NCI-H226 (cell line): ENCODE results near the gene KCNG2.
A peak's percentile ranks its signal among the peaks of the same experiment; 100 is the strongest.

ENCODE experiments used
- DNase-seq: peaks from one replicate; pipeline ENCODE4 v3.0.0-alpha.2; 2015

The KCNG2 gene

DNA sequence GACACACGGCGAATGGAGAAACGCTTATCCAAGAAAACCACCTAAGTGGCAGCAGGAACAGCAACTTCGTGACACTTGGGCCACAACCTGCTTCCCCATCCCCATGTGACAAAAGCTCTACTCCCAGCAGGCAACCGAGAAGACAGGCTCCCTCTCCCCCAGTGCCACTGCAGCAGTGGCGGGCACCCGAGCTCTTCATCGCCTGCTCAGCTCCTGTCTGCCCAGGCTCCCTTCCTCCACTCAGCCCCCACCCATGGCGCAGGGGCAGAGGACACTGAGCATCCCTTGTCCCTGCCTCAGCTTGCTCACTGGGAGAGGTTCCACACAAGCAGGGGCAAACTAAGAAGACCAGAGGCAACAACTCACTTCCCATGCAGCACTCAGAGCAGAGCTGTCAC lies 130.8 kb downstream of the KCNG2 start:
- no peak for DNase-seq

DNA sequence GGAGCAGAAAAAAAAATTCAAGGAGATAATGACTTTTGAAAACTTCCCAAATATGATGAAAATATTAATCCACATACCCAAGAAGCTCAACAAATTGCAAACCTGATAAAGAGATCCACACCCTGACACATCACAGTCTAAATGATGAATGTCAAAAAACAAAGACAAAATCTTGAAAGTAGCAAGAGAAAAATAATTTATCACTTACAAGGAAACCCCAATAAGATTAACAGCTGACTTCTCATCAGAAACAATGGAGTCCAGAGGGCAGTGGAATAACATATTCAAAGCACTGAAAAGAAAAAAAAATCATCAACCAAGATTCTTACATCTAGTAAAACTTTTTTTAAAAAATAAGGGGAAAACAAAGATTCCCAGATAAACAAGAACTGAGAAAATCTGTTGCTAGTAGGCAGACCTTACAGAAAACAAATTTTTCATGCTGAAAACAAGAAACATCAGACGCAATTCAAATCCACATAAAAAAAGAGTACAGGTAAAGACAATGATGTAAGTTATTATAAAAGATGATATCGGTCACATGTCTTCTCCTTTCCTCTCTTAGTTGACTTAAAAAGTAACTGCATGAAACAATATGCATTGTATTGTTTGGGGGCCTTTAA lies 132.4 kb downstream of the KCNG2 start:
- no peak for DNase-seq

DNA sequence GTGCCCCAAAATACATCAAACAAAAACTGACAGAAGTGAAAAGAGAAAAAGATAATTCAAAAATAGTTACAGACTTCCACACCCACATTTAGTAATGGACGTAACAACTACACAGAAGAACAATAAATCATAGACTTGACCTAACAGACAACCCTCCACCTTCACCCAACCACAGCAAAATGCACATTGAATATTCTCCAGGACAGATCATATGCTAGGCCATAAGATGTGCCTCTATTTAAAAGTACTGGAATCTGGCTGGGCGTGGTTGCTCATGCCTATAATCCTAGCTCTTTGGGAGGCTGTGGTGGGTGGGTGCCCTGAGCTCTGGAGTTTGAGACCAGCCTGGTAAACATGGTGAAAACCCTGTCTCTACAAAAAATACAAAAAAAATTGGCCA lies 133.7 kb downstream of the KCNG2 start:
- no peak for DNase-seq

DNA sequence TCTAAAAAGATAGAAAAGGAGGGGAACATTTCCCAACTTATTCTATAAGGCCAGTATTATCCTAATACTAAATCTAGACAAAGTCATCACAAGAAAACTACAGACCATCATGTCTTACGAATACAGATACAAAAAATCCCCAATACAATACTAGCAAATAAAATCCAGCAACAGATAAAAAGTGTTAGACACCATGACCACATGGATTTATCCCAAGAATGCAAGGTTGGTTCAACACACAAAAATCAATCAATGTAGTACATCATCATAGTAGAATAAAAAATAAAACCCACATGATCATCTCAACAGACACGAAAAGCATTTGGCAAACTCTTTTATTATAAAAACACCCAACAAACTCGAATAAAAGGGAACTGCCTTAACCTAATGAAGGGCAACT lies 135.2 kb downstream of the KCNG2 start:
- DNase-seq, result no peak

DNA sequence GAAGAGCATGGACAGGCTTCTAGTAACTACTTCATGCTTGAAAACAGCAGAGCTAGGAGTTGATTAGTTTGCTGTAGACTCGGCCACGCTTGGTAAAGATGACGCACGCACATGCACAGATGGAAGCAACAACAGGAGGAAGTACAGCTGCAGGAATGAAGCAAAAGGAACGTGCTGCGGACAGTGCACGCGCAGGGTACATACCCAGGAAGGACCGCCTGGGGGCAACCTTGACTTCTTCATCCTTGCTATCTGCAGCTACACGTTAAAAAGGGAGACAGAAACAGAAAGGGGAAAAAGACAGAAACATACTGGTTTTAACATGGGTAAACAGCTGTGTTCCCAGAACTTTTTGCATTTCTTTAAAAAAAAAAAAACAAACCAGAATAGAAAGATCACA lies 136.0 kb downstream of the KCNG2 start:
- DNase-seq, result no peak

DNA sequence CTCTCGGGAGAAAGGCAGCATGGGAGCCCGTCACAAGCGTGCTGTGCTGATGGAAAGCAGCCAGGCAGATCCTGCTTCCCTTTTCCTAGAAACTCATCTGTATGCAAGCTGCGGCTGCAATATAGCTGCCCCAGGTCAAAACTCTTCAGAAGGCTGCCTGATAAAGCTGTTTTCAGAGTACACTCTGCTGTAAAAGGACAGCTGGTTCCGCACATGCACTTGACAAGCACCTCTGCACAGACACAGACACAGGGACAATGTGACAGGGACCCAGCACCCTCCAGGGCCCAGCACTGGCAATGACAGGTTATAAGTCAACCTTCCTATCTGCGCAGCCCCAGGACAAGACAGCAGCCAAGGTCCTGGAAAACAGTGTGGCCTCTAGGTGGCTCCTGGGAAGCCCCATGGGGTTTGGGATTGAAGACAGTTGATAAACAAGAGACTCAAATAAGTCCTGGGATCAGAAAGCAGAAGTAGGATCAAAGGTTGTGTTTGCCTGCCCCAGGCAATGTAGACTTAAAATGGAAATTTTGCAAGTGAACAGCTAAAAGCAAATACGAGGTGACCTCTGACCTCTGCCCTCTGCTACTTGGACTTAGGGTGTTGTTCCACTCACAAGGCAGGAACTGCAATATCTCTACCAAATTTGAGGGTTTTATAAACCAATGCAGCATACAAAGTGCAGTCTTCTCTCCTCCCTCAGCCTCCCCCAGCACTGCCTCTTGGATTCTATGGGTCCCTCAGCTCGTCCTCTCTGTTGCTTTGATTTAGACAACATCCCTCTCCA lies 136.8 kb downstream of the KCNG2 start:
- no peak for DNase-seq

DNA sequence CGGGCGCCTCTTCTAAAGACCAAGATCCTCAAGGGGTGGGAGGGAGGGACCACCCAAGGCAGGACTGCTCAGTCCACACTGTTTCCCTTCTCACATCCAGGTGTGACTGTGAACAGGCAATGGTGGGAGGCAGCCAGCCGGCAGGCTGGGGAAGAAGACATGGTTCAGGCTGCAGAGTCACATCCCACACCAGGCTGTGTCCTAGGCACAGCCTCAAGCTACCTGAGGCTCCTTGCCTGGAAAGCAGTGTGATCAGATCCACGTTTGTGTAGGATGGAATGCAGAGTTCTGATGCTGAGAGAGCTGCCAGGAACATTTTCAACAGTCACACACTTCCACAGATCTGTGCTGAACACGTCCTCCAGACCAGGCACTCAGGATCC lies 137.4 kb downstream of the KCNG2 start:
- DNase-seq, result no peak

DNA sequence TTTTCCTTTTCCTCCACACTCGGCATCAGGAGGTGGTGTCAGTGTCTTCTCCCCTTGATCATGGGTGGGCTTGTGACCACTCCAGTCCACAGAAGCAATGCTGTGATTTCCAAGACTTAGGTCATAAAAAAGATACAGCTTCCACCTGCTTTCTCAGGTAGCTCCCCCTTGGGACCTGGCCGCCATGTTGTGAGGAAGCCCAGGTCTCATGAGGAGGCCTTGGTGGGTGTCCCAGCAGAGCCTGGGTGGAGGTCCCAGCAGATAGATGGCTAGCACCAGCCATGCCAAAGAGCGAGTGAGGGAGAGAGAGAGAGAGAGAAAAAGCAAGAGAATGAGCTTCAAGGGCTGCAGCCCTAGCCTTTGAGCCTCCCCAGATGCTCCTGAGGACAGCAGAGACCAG lies 137.8 kb downstream of the KCNG2 start:
- DNase-seq, result no peak

DNA sequence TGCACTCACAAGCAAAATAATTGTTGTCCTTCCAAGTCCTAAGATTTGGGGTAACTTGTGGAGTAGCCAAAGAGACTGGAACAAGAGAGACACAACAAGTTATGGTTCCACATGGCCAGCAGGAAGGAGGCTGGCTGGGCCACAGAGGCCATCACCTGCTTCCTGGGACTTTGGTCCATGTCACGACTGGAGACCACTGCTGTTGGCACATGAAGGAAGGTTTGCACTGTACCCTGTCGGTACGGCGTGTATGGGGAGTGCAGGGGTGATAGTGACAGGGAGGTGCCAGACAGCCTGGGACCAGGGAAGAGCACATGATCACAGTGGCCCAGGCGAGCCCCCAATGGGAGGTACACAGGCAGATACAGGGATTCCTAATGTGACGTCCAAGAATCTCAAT lies 138.2 kb downstream of the KCNG2 start:
- DNase-seq, result no peak

DNA sequence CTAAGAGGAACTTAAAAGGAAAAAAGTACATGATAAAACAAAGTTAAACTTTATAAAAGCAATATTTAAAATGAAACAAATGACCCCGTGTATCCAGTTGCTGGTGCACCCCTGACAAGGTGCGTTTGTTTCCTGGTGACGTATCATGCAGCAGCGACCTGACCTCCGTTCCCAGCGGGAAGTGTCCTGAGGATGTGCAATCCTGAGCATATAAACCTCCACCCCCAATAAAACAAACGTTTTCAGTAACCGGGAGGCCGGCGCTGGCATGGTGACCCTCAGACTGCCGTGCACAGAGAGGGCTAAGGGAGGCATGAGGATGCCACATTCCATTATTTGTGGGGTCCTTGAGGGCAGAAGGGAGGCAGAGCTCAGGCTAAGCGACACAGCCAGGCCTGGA lies 138.9 kb downstream of the KCNG2 start:
- no peak for DNase-seq

DNA sequence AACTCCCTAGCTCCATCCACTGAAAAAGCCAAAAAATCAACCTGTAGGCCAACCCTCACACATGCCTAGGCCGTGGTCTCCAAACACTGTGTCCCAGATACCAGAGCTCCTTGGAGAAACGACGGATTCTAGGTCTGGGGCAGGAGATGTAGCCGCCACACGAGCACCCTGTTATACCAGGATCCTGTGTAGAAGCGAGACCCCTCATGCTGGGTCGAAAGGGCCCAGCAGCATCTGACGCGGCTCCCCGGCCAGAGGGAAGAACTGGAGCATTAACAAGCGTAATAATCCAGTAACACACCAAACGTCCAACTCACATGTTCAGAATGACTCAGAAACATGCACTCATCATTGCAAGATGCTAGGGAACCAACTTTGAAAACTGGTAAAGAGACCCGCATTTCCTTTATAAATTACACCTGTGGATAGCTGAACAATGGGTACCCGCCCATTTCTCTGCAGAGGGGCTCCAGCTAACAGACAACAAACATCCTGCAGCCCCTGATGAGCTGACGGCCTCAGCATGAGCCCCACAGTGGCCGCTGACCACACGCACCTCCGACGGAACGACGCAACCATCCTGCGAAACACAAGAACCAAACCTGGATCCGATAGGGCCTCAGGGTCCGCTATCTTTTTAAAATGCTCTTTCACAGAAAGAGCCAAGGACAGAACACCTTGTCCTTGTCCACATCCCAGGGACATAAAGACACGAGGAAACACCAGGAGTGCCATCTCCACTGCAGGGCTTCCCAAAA lies 139.5 kb downstream of the KCNG2 start:
- DNase-seq, result no peak

DNA sequence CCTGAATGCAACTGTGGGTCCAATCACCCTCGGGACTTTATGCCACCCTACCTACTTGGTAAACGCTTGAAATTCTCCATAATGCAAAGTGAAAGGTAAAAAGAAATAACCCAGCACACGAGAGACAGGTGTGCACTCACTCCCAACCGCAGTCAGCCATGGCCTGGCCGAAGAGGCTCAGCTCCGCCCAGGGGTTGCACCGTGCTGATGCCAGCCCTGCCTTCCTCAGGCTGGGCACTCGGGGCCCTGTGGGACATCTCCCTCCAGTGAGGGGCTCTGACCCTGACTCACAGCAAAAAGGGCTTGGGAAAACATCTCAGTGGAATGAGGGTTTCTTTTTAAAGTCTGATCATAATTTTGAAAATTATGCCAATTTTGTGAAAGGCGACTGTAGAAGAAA lies 140.5 kb downstream of the KCNG2 start:
- no peak for DNase-seq

DNA sequence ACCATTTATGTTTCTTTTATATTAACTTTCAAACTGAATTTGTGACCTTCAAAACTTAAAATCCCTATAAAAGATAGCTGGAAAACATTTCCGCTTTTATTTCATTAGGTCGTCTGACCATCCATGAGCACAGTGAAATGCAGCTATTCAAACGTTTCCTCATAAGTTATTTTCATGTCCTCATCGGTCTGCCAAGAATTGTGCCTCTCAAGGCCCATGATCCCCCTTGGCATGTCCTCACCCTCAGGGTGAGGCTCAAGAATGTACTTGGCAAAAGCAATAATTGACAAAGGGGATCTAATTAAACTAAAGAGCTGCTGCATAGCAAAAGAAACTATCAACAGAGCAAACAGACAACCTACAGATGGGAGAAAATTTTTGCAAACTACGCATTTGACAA lies 141.4 kb downstream of the KCNG2 start:
- no peak for DNase-seq

DNA sequence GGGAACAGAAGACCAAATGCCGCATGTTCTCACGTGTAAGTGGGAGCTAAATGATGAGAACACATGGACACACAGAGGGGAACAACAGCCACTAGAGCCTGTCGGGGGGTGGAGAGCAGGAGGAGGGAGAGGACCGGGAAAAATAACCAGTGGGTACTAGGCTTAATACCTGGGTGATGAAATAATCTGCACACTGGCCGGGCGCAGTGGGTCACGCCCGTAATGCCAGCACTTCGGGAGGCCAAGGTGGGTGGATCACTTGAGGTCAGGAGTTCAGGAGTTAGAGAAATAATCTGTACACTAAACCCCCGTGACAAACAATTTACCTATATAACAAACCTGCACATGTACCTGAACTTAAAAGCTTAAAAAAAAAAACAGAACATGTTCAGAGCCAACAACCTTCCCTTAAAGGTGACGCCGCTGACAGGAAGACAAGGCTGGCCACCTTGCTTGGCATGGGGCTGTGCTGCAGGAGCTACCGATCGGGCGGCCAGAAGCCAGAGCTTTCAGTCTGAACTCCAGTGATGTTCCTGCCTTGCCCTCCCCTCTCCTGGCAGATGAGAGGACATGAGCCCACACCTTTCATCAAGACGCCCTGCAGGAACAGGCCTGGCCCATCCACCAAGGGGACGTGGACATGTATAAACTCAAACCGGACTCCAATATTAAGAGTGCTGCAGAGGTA lies 142.5 kb downstream of the KCNG2 start:
- no peak for DNase-seq

DNA sequence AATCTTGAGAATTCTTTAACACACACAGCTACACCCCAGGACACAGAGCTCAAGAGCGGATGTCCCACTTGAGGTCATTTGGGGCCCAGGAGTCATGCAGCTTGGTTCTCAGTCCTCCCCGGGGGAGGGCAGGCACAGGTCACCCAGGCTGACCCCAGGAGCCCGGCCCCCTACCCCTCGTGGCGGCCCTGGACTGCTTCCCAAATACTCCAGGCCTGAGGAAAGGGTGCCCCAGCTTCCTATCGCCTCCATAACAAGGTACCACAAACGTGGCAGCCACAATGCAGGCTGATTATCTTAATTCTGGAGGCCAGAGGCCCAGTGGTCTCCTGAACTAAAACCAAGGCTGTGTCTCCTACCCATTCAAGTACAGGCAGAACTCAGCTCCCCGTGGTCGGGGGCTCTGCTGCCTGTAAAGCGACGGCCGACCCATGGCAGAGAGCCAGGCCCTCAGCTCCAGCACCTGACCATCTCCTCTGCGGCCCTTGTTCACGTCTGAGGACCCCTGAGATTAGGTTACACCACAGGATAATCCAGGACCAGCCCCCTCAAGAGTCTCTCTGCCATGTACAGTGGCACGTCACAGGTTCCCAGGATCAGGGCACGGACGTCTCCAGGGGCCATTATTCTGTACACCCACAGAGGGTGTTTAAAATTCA lies 143.2 kb downstream of the KCNG2 start:
- DNase-seq, result no peak

DNA sequence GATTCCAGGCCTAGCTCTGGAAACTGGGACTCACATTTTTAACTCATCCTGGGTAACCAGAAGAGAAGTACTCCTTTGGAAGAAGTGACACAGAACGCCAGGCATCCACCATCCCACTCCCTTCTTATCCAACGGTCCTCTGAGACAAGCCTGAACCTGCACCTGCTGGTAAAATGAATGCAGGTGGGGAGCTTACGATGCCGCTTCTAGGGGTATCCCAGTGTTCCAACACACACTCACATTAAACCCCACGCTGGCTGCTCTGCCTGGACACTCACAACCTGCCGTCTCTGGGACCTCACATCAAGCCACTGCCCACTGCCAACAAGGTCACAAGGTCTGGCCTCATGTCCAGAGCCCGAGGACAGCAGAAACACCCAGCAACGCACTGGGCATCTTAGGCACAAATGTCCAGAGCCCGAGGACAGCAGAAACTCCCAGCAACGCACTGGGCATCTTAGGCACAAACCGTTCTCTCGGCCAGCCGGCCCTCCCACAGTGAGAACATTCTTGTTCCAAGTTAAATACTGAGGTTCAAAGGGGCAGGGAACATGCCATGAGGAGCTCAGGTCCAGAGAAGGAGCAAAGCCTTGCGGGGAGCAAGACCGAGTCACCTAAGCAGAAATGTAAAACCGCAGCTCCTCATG lies 143.9 kb downstream of the KCNG2 start:
- no peak for DNase-seq

DNA sequence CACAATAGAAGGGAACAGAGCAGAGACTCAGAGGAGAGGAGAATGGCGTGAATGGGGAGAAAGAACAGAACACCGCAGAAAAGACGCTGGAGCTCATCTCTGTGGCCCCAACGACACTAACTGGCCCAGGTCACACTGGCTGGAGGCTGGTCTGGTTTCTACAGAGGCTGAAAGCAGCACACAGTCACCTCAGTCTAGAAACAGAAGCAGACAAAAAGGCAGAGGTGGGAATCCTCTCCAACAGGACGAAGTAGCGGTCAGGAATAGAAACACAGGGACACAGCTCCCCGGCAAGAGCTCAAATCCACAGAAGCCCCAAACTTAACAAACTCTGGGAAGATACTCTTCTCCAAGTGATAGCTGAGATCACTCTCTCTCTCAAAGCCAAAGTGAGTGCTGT lies 144.5 kb downstream of the KCNG2 start:
- no peak for DNase-seq

DNA sequence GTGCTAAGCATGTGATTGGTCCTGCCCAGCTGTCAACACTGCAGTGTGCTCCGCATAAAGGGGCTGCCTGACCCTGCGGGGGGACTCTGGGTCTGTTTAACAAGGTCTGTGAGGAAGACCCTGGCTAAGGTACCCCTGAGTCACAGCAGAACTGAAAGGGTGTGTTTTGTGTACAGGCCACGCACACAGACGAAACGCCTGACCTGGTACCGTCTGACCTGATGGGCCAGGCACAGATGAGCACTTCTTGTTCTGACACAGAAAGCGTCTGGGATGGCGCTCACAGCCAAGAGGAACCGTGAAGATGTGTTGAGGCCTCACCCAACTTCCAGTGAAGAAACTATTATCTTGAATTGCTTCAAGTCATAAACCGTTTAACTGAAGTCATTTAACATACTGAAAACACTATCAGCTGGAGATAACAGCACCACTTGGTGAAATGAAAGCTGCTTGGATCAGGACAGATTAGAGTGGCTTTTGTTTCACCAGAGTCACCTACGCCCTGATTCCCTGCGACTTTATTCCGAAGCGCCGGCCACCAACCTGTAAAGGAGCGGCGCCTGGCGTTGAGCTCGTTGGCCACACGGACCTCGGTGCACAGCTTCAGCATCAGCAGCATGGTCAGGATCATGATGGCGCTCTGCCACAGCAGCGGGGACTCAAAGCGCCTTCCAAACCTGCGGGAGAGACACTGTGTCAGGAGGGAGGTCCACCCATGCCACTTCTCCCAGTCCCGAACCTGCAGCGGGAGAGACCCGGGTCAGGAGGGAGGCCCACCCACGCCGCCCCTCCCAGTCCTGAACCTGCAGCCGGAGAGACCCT lies 145.3 kb downstream of the KCNG2 start:
- no peak for DNase-seq

DNA sequence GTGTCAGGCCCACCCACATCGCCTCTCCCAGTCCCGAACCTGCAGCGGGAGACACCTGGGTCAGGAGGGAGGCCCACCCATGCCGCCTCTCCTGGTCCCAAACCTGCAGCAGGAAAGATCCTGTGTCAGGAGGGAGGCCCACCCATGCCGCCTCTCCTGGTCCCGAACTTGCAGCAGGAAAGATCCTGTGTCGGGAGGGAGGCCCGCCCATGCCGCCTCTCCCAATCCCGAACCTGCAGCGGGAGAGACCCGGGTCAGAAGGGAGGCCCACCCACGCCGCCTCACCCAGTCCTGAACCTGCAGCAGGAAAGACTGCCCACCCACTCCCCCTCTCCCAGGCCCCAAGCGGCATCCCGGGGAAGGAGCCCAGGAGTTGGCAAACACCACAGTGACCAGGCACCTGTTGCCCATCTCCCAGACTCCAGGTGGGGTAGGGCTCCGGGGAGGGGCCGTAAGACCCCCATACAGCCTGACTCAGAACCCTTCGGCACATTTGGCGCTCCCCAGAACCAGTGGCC lies 145.9 kb downstream of the KCNG2 start:
- no peak for DNase-seq

DNA sequence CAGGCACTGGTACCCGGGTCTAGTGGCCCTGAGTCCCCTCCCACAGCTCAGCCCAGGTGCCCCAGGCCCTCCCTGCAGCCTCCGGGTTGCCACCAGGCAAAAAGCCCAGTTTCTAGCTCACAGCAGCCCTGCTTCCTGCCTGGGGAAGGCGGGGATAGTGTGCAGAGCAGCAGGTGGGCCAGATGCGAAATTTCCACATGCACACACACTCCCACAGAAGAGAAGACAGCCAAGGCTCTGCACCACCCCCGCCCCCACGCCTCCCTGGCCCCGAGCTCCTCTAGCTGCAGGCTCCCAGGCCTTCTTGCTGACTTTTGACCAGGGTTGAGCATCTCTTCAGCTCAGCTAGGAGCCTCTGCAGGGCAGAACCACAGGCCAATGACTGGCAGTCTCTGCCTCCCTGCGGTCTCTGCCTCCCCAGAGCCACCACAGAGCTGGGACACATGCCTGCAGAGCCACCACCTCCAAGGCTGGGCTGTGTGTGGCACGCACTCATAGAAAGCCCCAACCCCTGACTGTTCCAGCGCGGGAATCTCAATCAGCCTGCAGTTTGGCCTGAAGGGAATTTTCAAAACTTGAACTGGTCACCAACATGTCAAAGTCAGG lies 146.5 kb downstream of the KCNG2 start:
- peak; percentile 38 for DNase-seq

DNA sequence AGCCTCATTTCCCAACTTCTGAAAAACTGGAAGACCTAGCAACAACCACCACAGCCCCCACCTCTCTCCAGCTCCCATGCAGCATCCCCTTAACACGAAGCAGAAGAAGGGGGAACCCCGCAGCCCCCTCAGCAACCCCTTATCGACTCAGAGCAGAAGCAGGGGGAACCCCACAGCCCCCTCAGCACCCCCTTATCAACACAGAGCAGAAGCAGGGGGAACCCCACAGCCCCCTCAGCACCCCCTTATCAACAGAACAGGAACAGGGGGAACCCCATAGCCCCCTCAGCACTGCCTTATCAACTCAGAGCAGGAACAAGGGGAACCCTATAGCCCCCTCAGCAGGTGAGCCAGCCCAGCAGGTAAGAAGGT lies 147.0 kb downstream of the KCNG2 start:
- DNase-seq, result no peak
